ENCODE data around the gene HHIP.

Gene HHIP

GRCh38 chr4:144683516-144683915, 37.6 kb downstream of the HHIP start:
- ChIA-PET CTCF (interaction anchor here (1.0 to 1.3 kb wide), 4 partner anchors 14 to 34 kb away, joined by 3 to 4 read pairs (median 4); no protein-coding TSS in a partner anchor), POLR2A (no interaction called here)
- TF ChIP-seq CTCF (IDR thresholded peaks at IDR 0.05; ENCODE audit: control extremely low read depth, extremely low read depth, low read depth, missing control alignments), result no peak
- no peak for DNase-seq (ENCODE audit: extremely low spot score)

- POLR2A ChIA-PET, result no interaction called here
- TF ChIP-seq CTCF (IDR thresholded peaks at IDR 0.05; ENCODE audit: control extremely low read depth, extremely low read depth, low read depth, missing control alignments), result no peak
- DNase-seq (ENCODE audit: extremely low spot score), result no peak
- CTCF ChIA-PET, result no interaction called here
Observed at GRCh38 chr4:144685911-144686310, 40.0 kb downstream of the HHIP start.

GRCh38 chr4:144686921-144687320, 41.0 kb downstream of the HHIP start:
- CTCF ChIA-PET, result interaction anchor here (1.0 kb wide), 1 partner anchor 17 kb away, joined by 4 read pairs; no protein-coding TSS in a partner anchor

GRCh38 chr4:144687466-144687865, 41.5 kb downstream of the HHIP start:
- no peak for DNase-seq (ENCODE audit: extremely low spot score)
- CTCF ChIA-PET, result interaction anchor here (1.0 kb wide), 1 partner anchor 16 kb away, joined by 4 read pairs; no protein-coding TSS in a partner anchor
- TF ChIP-seq CTCF (IDR thresholded peaks at IDR 0.05; ENCODE audit: control extremely low read depth, extremely low read depth, low read depth, missing control alignments), result no peak
- POLR2A ChIA-PET, result no interaction called here

More at GRCh38 chr4:144686921-144687320, 41.0 kb downstream of the HHIP start:
- POLR2A ChIA-PET, result no interaction called here
- DNase-seq (ENCODE audit: extremely low spot score), result no peak
- TF ChIP-seq CTCF (IDR thresholded peaks at IDR 0.05; ENCODE audit: control extremely low read depth, extremely low read depth, low read depth, missing control alignments), result no peak

- ChIA-PET POLR2A (no interaction called here), CTCF (no interaction called here)
- DNase-seq (ENCODE audit: extremely low spot score), result no peak
- TF ChIP-seq CTCF (IDR thresholded peaks at IDR 0.05; ENCODE audit: control extremely low read depth, extremely low read depth, low read depth, missing control alignments), result no peak
Observed at GRCh38 chr4:144688035-144688569, 42.1 kb downstream of the HHIP start.

- ChIA-PET POLR2A (no interaction called here), CTCF (no interaction called here)
- TF ChIP-seq CTCF (IDR thresholded peaks at IDR 0.05; ENCODE audit: control extremely low read depth, extremely low read depth, low read depth, missing control alignments), result no peak
- no peak for DNase-seq (ENCODE audit: extremely low spot score)
Observed at GRCh38 chr4:144689125-144689524, 43.2 kb downstream of the HHIP start.

Data from GM10248 (cell line).